SK-N-SH (cell line): ENCODE measurements around the gene PNCK. TPM values are rescaled to one million over a fixed set of nuclear protein-coding genes. Genes with fewer than 3 reads are reported as not detected.

ENCODE experiments used
- CTCF ChIA-PET: fragments of 300-600, 350-600 bp; formaldehyde crosslinking; extraction: SDS; loops from one replicate; lab custom pipeline; 2021; lab: Yijun Ruan, JAX
- POLR2A ChIA-PET: fragments of 350-600 bp; sonication (Branson Sonifier 250); formaldehyde crosslinking; extraction: SDS; loops from one replicate; lab custom pipeline; 2020; ENCODE audit warnings: antibody characterized with exemption, inconsistent platforms; lab: Yijun Ruan, JAX
- DNase-seq: peaks from one replicate; pipeline ENCODE4 v3.0.0; 2012
- H2AFZ ChIP-seq: fragments of 200-600 bp; sonication (generic); 2 replicates; pipeline ENCODE4 v1.8.1; 2016; ENCODE audit warnings: antibody characterized with exemption, mild to moderate bottlenecking, low read depth
- H3F3A ChIP-seq: fragments of 200-600 bp; sonication (generic); replicated peaks from 2 replicates; pipeline ENCODE3; 2016; ENCODE audit warnings: antibody characterized with exemption, mild to moderate bottlenecking; ENCODE audit not compliant: insufficient read depth
- H3K27ac ChIP-seq, 2 experiments: fragments of 200-500 bp in 1 of 2; fragments of 200-600 bp in 1 of 2; sonication (Bioruptor generic) in 1 of 2; sonication (generic), shearing (Covaris generic) in 1 of 2; 2 replicates each; pipeline versions ENCODE4 v1.5.1 to v1.6.1; 2014 to 2016; ENCODE audit warnings: low read depth in 2 of 2, inconsistent platforms in 1 of 2, low read length in 1 of 2, mild to moderate bottlenecking in 1 of 2, mixed read lengths in 1 of 2
- H3K27me3 ChIP-seq: fragments of 200-600 bp; sonication (generic), shearing (Covaris generic); 2 replicates; pipeline ENCODE4 v1.6.1; 2016; ENCODE audit warnings: mixed run types; ENCODE audit not compliant: insufficient read depth
- H3K36me3 ChIP-seq, 2 experiments: fragments of 200-500 bp in 1 of 2; fragments of 200-600 bp in 1 of 2; sonication (Bioruptor generic) in 1 of 2; sonication (generic) in 1 of 2; replicated peaks in 1 of 2; 2 replicates each; pipeline versions ENCODE3 to v1.5.1; 2014 to 2016; ENCODE audit warnings: low read length in 1 of 2, mild to moderate bottlenecking in 1 of 2; ENCODE audit not compliant: insufficient read depth in 2 of 2, control insufficient read depth in 1 of 2
- H3K4me1 ChIP-seq, 2 experiments: fragments of 200-500 bp in 1 of 2; fragments of 200-600 bp in 1 of 2; sonication (Bioruptor generic) in 1 of 2; sonication (generic), shearing (Covaris generic) in 1 of 2; 2 replicates each; pipeline versions ENCODE4 v1.5.1 to v1.6.1; 2014 to 2016; ENCODE audit warnings: low read depth in 1 of 2, low read length in 1 of 2, mixed run types in 1 of 2; ENCODE audit not compliant: insufficient read depth in 2 of 2, control insufficient read depth in 1 of 2
- H3K4me2 ChIP-seq: fragments of 200-600 bp; sonication (generic), shearing (Covaris generic); 2 replicates; pipeline ENCODE4 v1.6.1; 2017; ENCODE audit warnings: mixed run types
- H3K4me3 ChIP-seq, 2 experiments: fragments of 200-500 bp in 1 of 2; fragments of 200-600 bp in 1 of 2; sonication (Bioruptor generic) in 1 of 2; sonication (generic), shearing (Covaris generic) in 1 of 2; 2 replicates each; pipeline versions ENCODE4 v1.5.1 to v1.8.1; 2014 to 2016; ENCODE audit warnings: low read depth in 2 of 2, inconsistent platforms in 1 of 2, low read length in 1 of 2, mild to moderate bottlenecking in 1 of 2, mixed read lengths in 1 of 2, moderate library complexity in 1 of 2
- H3K79me2 ChIP-seq: fragments of 200-600 bp; sonication (generic); 2 replicates; pipeline ENCODE4 v1.8.1; 2017; ENCODE audit warnings: mild to moderate bottlenecking; ENCODE audit not compliant: insufficient read depth
- H3K9ac ChIP-seq: fragments of 200-600 bp; sonication (generic); 2 replicates; pipeline ENCODE4 v1.6.1; 2017; ENCODE audit warnings: mixed run types
- H3K9me2 ChIP-seq: fragments of 200-600 bp; sonication (generic); 2 replicates; pipeline ENCODE4 v1.6.1; 2017; ENCODE audit warnings: mixed run types
- H3K9me3 ChIP-seq: fragments of 200-600 bp; sonication (generic); 2 replicates; pipeline ENCODE4 v1.6.1; 2017; ENCODE audit warnings: mixed run types, mild to moderate bottlenecking, moderate library complexity
- H4K20me1 ChIP-seq: fragments of 200-600 bp; sonication (generic); 2 replicates; pipeline ENCODE4 v1.6.1; 2017; ENCODE audit warnings: mild to moderate bottlenecking, mixed run types; ENCODE audit not compliant: insufficient read depth
- CTCF ChIP-seq: fragments of 200-600 bp; sonication (generic); IDR thresholded peaks from 2 replicates; pipeline ENCODE4 v1.6.1; 2017; ENCODE audit warnings: antibody characterized with exemption, mild to moderate bottlenecking, moderate library complexity
- EP300 ChIP-seq, 2 experiments: IDR thresholded peaks; 2 replicates each; pipeline versions ENCODE4 v1.4.0 to v1.6.1; 2012; ENCODE audit warnings: borderline replicate concordance in 1 of 2, low read depth in 1 of 2, low read length in 1 of 2
- EZH2phosphoT487 ChIP-seq: fragments of 200-600 bp; sonication (generic); IDR thresholded peaks from 2 replicates; pipeline ENCODE4 v1.6.1; 2017; ENCODE audit warnings: low read depth, mixed run types, mild to moderate bottlenecking, antibody characterized with exemption, moderate library complexity, borderline replicate concordance
- FOXJ3 ChIP-seq: sonication (generic); formaldehyde crosslinking; IDR thresholded peaks from 2 replicates; pipeline ENCODE4 v1.5.1; 2020; ENCODE audit warnings: mild to moderate bottlenecking, missing genetic modification reagents
- FOXM1 ChIP-seq: IDR thresholded peaks from 2 replicates; pipeline ENCODE4 v1.4.0; 2012; ENCODE audit warnings: low read depth, mild to moderate bottlenecking
- GABPA ChIP-seq: IDR thresholded peaks from 2 replicates; pipeline ENCODE4 v1.4.0; 2012; ENCODE audit warnings: low read depth, mild to moderate bottlenecking
- GATA2 ChIP-seq: sonication (generic); formaldehyde crosslinking; IDR thresholded peaks from 2 replicates; pipeline ENCODE4 v1.5.0; 2020; ENCODE audit warnings: mild to moderate bottlenecking, missing genetic modification reagents
- MAX ChIP-seq: IDR thresholded peaks from 2 replicates; pipeline ENCODE4 v1.4.0; 2012; ENCODE audit warnings: low read depth
- MEF2A ChIP-seq: IDR thresholded peaks from 2 replicates; pipeline ENCODE4 v1.4.0; 2012; ENCODE audit warnings: low read depth, borderline replicate concordance
- RXRA ChIP-seq: IDR thresholded peaks from 2 replicates; pipeline ENCODE4 v1.4.0; 2012; ENCODE audit warnings: low read depth, mild to moderate bottlenecking, borderline replicate concordance
- SIN3A ChIP-seq: IDR thresholded peaks from 2 replicates; pipeline ENCODE4 v1.6.1; 2012; ENCODE audit warnings: low read depth, mild to moderate bottlenecking, low read length, moderate library complexity, borderline replicate concordance
- USF2 ChIP-seq: fragments of 150-350 bp; IDR thresholded peaks from 2 replicates; pipeline ENCODE4 v1.6.1; 2017; ENCODE audit warnings: antibody characterized with exemption, low read length, low read depth, borderline replicate concordance
- YY1 ChIP-seq: IDR thresholded peaks from 2 replicates; pipeline ENCODE4 v1.4.0; 2012; ENCODE audit warnings: low read depth, mild to moderate bottlenecking
- WGBS: methylation state at CpG from one replicate; pipeline ENCODE4 v1.1.6; 2017; ENCODE audit warnings: low lambda C conversion rate; 5-methylcytosine and 5-hydroxymethylcytosine counted together
- polyA plus RNA-seq, 3 experiments: library from polyadenylated mRNA; depleted of rRNA; stranded (reverse); fragments of >200 nt; gene quantifications; 2 replicates each; pipeline ENCODE4 v1.2.3, GENCODE V29; 2012

The PNCK gene
- polyA plus RNA-seq, 1 of the 3 experiments (the other 2 are of a cell fraction) = 1.2 TPM

GRCh38 chrX:153669901-153670731 is 3.5 kb downstream of the PNCK start:
- no peak overlapping the region for H3K27ac ChIP-seq

More at GRCh38 chrX:153669901-153670731, 3.5 kb downstream of the PNCK start:
- Histone ChIP-seq H4K20me1 (no peaks in the 10 kb centered on the region), H3K79me2 (no peaks in the 10 kb centered on the region), H3K9me3 (0 out of 2 replicates have a peak, but pooled peaks cover 3% of the 10 kb centered on the region), H3K27me3 (peaks cover 6% of the 10 kb centered on the region; the same call in 1 of the 2 replicates), H3K9ac (no peak overlapping the region), H3K4me2 (no peak overlapping the region), H3K9me2 (no peaks in the 10 kb centered on the region), H3F3A (no peaks in the 10 kb centered on the region), H3K4me3 (no peak overlapping the region), H3K36me3 (no peaks in the 10 kb centered on the region), H3K4me1 (peaks cover 0 to 3% of the 10 kb centered on the region in 2 experiments; a peak in 1 of 4 replicates), H2AFZ (no peak overlapping the region)
- POLR2A ChIA-PET = interaction anchor here (1.0 kb wide), 1 partner anchor 44 kb away, joined by 3 read pairs; no protein-coding TSS in a partner anchor
- WGBS = 28% methylated on average over 8 of the region's 23 CpGs
- CTCF ChIA-PET = interaction anchor here (0.8 to 10.5 kb wide), 15 partner anchors 13 to 162 kb away, joined by 3 to 128 read pairs (median 8); partner anchors contain the start of genes DUSP9 and SLC6A8
- TF ChIP-seq FOXM1 (no peak), RXRA (no peak), EP300 (IDR thresholded peaks at IDR 0.05; ENCODE audit: borderline replicate concordance in 1 of 2, low read depth in 1 of 2, low read length in 1 of 2) (no peak), MAX (no peak), MEF2A (no peak), USF2 (no peak), FOXJ3 (CRISPR knock-in tag) (no peak), SIN3A (no peak), CTCF (no peak), GATA2 (CRISPR knock-in tag) (no peak), EZH2phosphoT487 (no peak), YY1 (no peak), GABPA (no peak)
- no peak for DNase-seq
